Activated gamma-delta T cell treated with anti-CD3 and anti-CD28 coated beads, Interleukin-2, amount 50 U/mL, for 16 hours (primary cell): ENCODE measurements around the gene PRR16.

Experiments
- DNase-seq: peaks from one replicate; pipeline ENCODE4 v3.0.0-alpha.2; 2020; ENCODE audit warnings: low read depth

PRR16 gene

GRCh38 chr5:120576588-120576987 is 112.5 kb downstream of the PRR16 start:
- no peak for DNase-seq

GRCh38 chr5:120582635-120583034 is 118.5 kb downstream of the PRR16 start:
- no peak for DNase-seq

DNA sequence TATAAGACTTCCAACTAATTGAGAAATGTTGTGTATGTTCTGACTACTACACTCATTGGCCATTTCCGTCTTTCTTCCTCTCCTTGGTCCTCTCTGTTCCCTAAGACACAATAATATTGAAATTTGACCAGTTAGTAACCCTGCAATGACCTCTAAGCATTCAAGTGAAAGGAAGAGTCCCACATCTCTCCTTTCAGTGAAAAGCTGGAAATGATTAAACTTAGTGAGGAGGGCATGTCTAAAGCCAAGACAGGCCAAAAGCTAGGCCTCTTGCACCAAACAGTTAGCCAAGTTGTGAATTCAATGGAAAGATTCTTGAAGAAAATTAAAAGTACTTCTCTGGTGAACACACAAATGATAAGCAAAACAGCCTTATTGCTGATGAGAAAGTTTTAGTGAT is 122.5 kb downstream of the PRR16 start:
- no peak for DNase-seq

GRCh38 chr5:120591911-120592310 is 127.8 kb downstream of the PRR16 start:
- no peak for DNase-seq

- DNase-seq: no peak
These were observed 135.5 kb downstream of the PRR16 start for GRCh38 chr5:120599576-120599975.

DNA sequence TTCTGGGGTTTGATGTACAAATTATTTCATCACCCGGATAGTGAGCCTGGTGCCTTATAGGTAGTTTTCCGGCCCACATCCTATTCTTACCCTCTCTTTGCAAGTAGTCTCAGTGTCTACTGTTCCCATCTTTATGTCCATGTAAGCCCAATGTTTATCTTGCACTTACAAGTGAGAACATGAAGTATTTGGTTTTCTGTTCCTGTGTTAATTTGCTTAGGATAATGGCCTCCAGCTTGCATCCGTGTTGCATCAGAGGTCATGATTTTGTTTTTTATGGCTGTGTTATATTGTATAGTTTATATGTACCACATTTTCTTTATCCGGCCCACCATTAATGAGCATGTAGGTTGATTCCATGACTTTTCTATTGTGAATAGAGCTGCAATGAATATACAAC is 136.5 kb downstream of the PRR16 start:
- no peak for DNase-seq

- DNase-seq: no peak
These were observed 137.9 kb downstream of the PRR16 start for GRCh38 chr5:120602033-120602432.

DNA sequence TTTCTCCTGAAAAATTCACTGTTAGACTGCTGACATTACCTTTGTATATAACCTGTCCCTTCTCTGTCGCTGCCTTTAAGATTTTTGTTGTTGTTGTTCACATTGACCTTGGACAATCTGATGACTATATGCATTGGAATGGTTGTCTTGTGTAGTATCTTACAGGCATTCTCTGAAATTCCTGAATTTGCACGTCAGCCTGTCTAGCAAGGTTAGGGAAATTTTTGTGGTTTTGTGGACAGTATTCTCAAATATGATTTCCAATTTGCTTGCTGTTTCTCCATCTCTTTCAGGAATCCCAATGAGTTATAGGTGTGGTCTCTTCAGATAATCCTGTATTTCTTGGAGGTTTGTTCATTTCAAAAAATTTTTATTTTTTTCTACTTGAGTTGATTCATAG is 140.8 kb downstream of the PRR16 start:
- DNase-seq: no peak

DNA sequence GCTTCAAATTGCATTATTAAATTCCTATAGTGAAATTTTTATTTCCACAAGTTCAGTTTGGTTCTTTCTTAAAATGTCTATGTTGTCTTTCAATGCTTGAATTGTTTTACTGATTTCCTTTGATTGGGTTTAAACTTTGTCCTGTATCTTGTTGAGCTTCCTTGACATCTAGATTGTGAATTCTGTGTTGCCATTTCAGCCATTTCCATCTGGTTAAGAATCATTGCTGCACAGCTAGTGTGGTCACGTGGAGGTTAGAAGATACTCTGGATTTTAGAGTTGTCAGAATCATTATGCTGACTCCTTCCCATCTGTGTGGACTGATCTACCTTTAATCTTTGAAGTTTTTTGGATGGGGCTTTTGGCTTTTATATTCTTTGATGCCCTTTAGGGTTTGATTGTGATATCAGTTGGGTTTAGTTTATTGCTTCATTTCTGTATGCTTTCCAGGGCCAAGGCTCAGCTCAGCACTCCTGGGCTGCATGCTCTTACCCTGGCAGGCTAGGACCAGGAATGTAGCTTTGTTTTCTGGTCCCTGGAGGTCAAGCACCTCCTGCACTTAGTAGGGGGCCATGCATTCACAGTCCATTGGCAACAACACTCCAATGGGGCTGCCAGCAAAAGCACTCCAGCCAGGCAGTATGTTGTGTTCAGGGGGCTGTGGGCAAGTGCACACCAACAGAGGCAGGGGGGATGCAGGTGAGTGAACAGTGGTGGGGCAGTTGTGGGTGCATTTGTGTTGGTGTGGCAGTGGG is 141.4 kb downstream of the PRR16 start:
- DNase-seq: no peak

- no peak for DNase-seq
These were observed 145.5 kb downstream of the PRR16 start for GRCh38 chr5:120609570-120609969.

GRCh38 chr5:120610145-120610544 is 146.0 kb downstream of the PRR16 start:
- no peak for DNase-seq

- no peak for DNase-seq
These were observed 149.6 kb downstream of the PRR16 start for GRCh38 chr5:120613729-120614128.

DNA sequence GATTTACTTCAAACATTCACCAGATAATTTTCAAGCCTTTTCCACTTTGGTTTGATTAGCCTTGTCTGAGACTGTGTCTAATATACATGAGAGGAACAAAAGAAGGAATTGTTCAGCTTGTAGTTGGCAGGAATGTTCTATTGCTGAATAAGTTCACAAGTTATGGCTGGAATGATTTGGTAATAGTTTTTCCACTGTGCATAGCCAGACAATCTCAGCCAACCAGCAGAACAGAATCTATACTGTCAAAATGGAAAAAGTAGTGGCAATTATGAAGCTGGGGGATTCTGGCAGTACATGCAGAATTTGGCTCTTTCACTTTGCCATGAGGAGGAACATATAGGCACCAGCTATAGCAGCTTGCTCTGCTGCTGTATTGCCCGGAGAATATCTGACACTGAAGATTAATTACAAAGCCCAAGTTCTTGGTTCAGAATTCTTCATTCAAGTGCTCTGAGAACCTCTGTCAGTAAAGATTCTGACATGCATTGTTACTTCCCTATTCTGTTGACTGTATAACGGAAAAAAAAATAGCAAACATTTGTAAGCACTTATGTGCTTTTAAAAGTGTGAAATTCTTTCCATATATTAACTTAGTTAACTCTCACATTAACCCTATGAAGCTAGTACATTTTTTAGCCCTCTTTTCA is 150.6 kb downstream of the PRR16 start:
- no peak for DNase-seq

GRCh38 chr5:120615967-120616645 is 152.0 kb downstream of the PRR16 start:
- no peak for DNase-seq

- no peak for DNase-seq
These were observed 157.2 kb downstream of the PRR16 start for GRCh38 chr5:120621339-120621738.

- DNase-seq: no peak
These were observed 160.0 kb downstream of the PRR16 start for GRCh38 chr5:120624021-120624563.

DNA sequence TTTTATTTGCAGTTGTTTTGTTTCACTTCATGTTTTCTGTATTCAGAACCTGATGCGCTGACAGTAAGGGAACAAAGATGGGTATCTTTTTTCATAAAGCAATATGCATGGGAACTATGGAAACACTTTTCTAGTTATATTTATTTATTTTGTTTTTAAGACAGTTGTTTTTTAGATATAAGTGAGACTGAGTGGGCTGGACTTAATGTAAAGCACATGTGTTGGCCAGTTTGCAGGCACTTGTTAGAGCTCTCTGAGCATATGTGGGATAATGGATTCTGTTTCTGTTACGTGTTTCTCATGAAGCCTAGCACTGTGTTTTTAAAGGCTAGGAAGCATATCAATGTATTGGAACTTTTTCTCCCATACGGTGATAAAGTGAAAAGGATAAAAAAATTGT is 164.1 kb downstream of the PRR16 start:
- no peak for DNase-seq

DNA sequence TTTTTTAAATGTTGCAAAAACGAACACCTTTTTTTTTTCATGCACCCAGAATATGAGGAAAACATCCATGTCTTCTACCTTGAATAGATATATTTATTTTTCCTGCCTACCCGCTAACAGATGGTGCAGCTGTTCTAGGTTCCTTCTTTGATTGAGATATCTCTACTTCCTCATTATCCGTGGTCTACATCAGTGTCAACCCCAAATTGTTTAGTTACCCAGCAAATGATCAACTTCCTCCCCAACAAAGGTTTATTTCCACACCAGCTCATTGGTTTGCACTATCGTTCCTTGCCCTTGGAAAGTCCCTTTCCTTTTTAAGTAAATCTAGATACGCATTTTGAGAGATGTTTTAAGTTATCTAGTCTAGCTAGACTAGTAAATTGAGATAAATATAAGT is 166.4 kb downstream of the PRR16 start:
- DNase-seq: no peak

DNA sequence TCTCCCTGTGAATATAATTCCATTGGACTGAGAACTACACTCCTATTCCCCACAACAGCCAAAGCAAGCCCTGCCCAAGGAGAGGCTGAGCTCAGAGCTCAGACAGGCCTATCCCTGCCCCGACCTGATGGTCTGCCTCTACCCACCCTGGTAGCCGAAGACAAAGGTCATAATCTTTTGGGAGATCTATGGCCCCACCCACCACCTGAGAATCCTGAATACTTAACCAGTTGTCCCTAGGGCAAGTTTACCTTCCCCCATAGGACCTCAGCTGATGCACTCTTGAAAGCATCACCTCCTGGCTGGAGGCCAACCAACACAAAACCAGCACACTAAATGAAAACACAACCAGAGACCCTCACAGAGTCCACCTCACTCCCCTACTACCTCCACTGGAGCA is 167.5 kb downstream of the PRR16 start:
- DNase-seq: no peak

DNA sequence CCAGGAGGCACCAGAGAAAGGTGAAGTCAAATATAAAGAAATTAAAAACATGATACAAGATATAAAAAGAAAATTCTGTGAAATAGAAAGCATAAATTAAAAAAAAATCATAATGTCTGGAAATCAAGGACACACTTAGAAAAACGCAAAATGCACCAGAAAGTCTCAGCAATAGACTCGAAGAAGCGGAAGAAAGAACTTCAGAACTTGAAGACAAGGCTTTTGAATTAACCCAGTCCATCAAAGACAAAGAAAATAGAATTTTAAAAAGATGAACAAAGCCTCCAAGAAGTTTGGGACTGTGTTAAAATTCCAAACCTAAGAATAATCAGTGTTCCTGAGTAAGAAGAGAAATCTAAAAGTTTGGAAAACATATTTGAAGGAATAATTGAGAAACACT is 168.3 kb downstream of the PRR16 start:
- DNase-seq: no peak

DNA sequence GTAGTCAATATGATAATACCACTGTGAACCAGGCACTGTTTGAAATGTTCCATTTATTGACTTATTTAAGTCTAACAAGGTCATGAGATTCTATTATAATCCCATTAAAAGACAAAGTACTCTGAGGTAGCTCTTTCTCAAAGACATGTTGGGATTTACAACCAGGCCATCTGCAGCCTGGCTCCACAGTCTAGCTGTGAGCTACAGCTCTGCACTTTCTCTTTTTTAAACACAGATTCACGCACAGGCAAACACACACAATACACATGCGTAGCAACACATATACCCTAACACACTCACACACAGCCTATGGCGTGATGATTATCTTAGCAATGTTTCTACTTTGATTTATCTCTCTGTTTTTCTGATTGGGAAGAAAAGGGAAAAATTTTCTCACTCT is 174.3 kb downstream of the PRR16 start:
- no peak for DNase-seq

- DNase-seq: no peak
These were observed 176.7 kb downstream of the PRR16 start for GRCh38 chr5:120640778-120641177.

DNA sequence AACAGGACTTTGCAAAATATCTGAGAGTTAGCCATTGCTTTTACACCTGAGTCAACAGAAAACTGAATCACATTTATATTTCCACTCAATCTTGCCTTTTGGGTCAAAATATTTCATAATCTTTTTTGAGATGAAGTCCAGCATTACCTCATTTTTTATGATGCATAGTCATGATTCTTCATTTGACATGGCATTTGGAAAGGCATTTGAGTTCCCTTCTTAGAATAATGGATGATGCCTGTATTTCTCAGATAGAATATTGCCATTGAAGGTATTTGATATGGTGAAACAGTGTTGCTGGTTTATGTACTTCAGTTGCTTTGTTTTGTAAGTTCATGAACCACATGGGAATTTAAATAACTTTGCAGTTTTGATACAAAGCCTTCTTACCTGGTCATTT is 180.4 kb downstream of the PRR16 start:
- DNase-seq: no peak
